ENCODE results near the gene DYSF.

The DYSF gene

GRCh38 chr2:71675296-71675695 is 221.9 kb downstream of the DYSF start:
- DNase-seq (ENCODE audit: low read depth), result no peak

GRCh38 chr2:71678874-71679273 is 225.5 kb downstream of the DYSF start:
- no peak for DNase-seq (ENCODE audit: low read depth)

GRCh38 chr2:71679491-71679890 is 226.1 kb downstream of the DYSF start:
- DNase-seq (ENCODE audit: low read depth), result no peak

GRCh38 chr2:71680925-71681324 is 227.6 kb downstream of the DYSF start:
- DNase-seq (ENCODE audit: low read depth), result no peak

GRCh38 chr2:71681626-71682025 is 228.3 kb downstream of the DYSF start:
- DNase-seq (ENCODE audit: low read depth), result no peak

- no peak for DNase-seq (ENCODE audit: low read depth)
Measured at GRCh38 chr2:71682341-71682740, 229.0 kb downstream of the DYSF start.

- no peak for DNase-seq (ENCODE audit: low read depth)
Measured at GRCh38 chr2:71683070-71683469, 229.7 kb downstream of the DYSF start.

- no peak for DNase-seq (ENCODE audit: low read depth)
Measured at GRCh38 chr2:71683666-71684065, 230.3 kb downstream of the DYSF start.

- no peak for DNase-seq (ENCODE audit: low read depth)
Measured at GRCh38 chr2:71684226-71685072, 231.1 kb downstream of the DYSF start.

- no peak for DNase-seq (ENCODE audit: low read depth)
Measured at GRCh38 chr2:71685073-71685848, 231.9 kb downstream of the DYSF start.

GRCh38 chr2:71685941-71686611 is 232.7 kb downstream of the DYSF start:
- no peak for DNase-seq (ENCODE audit: low read depth)

GRCh38 chr2:71686781-71687180 is 233.4 kb downstream of the DYSF start:
- no peak for DNase-seq (ENCODE audit: low read depth)

- no peak for DNase-seq (ENCODE audit: low read depth)
Measured at GRCh38 chr2:71687412-71687811, 234.1 kb downstream of the DYSF start.

- DNase-seq (ENCODE audit: low read depth), result no peak
Measured at GRCh38 chr2:71688530-71688929, 235.2 kb downstream of the DYSF start.

GRCh38 chr2:71689393-71689792 is 236.0 kb downstream of the DYSF start:
- no peak for DNase-seq (ENCODE audit: low read depth)

- no peak for DNase-seq (ENCODE audit: low read depth)
Measured at GRCh38 chr2:71689968-71690834, 236.8 kb downstream of the DYSF start.

- no peak for DNase-seq (ENCODE audit: low read depth)
Measured at GRCh38 chr2:71690876-71691475, 237.6 kb downstream of the DYSF start.

GRCh38 chr2:71691747-71692441 is 238.5 kb downstream of the DYSF start:
- DNase-seq (ENCODE audit: low read depth), result peak; percentile 11

GRCh38 chr2:71692621-71693277 is 239.4 kb downstream of the DYSF start:
- DNase-seq (ENCODE audit: low read depth), result no peak
